Upper lobe of left lung (tissue), 4 donors: Measurements from ENCODE around the gene PUM1.
"Not testable (repeated sequence)": the region's sequence is repeated elsewhere in the genome, so short reads cannot be mapped to it uniquely, and the experiment has no call there.

Source experiments
- POLR2A ChIP-seq, 4 donors: fragments of 450-650 bp; IDR thresholded peaks; one replicate each; pipeline ENCODE4 v1.5.1; 2016 to 2017; ENCODE audit warnings: antibody characterized with exemption in 4 of 4, mild to moderate bottlenecking in 2 of 4
- POLR2AphosphoS5 ChIP-seq, 2 donors: sonication (generic); formaldehyde crosslinking; IDR thresholded peaks; one replicate each; pipeline ENCODE4 v1.5.1; 2017; ENCODE audit warnings: antibody characterized with exemption in 2 of 2
- TF ChIP-seq, protein P1 (sequence below), 6 experiments: fragments of 450-650 bp in 4 of 6; fragments of 200-600 bp in 2 of 6; sonication (generic) in 2 of 6; IDR thresholded peaks; one replicate each; pipeline ENCODE4 v1.5.1; 2016 to 2019; ENCODE audit warnings: antibody characterized with exemption in 6 of 6

DNA sequence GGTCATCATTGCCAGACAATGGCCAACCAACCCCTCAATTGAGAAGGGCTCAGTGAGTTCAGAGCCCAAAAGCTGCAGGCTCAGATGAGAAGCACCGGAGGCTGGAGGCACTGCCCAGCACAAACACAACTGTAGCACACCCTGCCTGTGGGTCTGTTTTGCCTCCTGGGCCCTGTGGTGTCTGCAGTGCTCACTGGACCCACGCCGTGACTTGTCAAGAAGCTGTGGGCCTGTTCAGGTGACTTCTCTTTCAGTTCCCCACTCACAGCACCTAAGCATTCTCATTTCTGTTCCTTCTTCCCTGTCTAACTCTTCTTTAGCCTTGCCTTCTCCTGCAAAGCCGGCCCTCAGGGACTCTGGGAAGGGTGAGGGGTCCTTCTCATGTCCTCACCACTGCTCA, 129.8 kb downstream of the PUM1 start:
- TF ChIP-seq, protein P1, sequence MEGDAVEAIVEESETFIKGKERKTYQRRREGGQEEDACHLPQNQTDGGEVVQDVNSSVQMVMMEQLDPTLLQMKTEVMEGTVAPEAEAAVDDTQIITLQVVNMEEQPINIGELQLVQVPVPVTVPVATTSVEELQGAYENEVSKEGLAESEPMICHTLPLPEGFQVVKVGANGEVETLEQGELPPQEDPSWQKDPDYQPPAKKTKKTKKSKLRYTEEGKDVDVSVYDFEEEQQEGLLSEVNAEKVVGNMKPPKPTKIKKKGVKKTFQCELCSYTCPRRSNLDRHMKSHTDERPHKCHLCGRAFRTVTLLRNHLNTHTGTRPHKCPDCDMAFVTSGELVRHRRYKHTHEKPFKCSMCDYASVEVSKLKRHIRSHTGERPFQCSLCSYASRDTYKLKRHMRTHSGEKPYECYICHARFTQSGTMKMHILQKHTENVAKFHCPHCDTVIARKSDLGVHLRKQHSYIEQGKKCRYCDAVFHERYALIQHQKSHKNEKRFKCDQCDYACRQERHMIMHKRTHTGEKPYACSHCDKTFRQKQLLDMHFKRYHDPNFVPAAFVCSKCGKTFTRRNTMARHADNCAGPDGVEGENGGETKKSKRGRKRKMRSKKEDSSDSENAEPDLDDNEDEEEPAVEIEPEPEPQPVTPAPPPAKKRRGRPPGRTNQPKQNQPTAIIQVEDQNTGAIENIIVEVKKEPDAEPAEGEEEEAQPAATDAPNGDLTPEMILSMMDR (IDR thresholded peaks at IDR 0.05) = not testable (repeated sequence)
- TF ChIP-seq POLR2A, POLR2AphosphoS5 (IDR thresholded peaks at IDR 0.05): not testable (repeated sequence)
